ENCODE data around the gene PALLD.

PALLD gene

DNA sequence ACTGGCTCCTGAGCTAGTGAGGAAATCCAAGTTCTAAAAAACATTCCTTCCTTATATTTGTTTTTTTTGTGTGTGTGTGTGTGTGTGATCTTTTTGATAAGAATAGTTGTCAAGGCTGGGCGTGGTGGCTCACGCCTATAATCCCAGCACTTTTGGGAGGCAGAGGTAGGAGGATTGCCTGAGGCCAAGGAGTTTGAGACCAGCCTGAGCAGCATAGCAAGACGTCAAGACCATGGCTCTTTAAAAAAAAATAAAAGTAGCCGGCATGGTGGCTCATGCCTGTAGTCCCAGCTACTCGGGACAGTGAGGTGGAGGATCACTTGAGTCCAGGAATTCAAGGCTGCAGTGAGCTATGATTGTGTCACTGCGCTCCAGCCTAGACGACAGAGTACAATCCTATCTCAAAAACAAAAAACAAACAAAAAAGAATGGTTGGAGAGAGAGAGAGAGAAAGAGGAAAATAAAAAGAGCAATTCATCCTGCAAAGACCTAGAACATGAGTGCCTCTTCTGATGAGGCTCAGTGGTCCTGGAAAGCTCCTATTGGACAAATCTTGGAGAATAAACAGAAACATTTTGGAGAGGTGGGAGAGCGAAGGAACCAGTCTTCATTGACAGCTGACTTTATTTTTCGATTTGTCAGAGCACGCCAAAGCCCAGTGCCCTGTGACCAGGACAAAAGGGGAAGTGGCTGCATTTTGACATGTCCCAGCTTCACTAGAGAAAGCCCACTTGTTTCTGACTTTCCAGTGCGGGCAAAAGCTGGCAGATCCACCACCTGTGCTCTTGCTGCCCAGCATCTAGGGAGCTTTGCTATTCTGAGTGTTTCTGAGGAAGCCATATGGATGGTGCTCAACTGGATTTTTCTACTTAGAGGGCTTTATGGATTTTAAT is 244.7 kb downstream of the PALLD start:
- TF ChIP-seq, protein P1, sequence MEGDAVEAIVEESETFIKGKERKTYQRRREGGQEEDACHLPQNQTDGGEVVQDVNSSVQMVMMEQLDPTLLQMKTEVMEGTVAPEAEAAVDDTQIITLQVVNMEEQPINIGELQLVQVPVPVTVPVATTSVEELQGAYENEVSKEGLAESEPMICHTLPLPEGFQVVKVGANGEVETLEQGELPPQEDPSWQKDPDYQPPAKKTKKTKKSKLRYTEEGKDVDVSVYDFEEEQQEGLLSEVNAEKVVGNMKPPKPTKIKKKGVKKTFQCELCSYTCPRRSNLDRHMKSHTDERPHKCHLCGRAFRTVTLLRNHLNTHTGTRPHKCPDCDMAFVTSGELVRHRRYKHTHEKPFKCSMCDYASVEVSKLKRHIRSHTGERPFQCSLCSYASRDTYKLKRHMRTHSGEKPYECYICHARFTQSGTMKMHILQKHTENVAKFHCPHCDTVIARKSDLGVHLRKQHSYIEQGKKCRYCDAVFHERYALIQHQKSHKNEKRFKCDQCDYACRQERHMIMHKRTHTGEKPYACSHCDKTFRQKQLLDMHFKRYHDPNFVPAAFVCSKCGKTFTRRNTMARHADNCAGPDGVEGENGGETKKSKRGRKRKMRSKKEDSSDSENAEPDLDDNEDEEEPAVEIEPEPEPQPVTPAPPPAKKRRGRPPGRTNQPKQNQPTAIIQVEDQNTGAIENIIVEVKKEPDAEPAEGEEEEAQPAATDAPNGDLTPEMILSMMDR (conservative IDR thresholded peaks at IDR 0.05; ENCODE audit: low read depth, low read length), result no peak
- no peak for DNase-seq (ENCODE audit: low read depth)
- H3K4me3 ChIP-seq (ENCODE audit: low read length), result no peak overlapping the region

DNA sequence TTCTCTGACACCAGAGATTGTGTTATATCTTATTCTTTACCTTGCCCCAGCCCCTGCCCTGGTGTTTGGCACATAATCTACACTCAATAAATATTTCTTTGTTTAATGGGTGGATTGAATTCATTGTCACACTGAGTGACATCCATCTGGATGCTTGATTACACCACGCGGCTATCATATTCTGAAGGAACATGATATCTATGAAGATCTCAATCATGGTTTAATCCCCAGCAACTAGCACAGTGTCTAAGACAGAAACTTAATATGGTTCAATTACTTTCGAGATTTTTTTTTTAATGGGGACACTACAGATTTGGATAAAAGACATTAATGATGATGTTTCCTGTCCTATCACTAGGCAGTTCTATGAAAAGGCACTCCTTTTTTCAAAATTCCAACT is 246.3 kb downstream of the PALLD start:
- no peak for DNase-seq (ENCODE audit: low read depth)
- H3K4me3 ChIP-seq (ENCODE audit: low read length), result no peak overlapping the region
- TF ChIP-seq, protein P1 (conservative IDR thresholded peaks at IDR 0.05; ENCODE audit: low read depth, low read length), result no peak

DNA sequence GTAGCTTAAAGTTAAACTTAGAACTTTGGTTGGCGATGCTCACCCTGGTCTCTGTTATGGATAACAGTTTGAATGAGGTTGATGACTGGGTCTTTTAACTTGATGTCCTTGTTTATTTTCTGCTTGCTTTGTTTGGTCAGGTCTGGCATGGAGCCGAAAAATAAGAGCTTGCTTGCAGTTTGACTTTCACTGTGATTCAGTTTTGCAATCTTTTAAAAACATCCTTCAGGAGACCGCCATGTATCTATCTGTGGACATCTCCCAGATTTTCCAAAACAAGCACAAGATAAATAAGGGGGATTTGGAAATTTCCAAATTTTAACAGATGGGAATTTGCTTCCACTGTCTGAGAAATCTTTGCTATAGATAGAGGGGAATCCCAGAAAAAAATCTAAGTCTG is 246.7 kb downstream of the PALLD start:
- no peak overlapping the region for H3K4me3 ChIP-seq (ENCODE audit: low read length)
- DNase-seq (ENCODE audit: low read depth), result no peak
- TF ChIP-seq, protein P1 (conservative IDR thresholded peaks at IDR 0.05; ENCODE audit: low read depth, low read length), result no peak

DNA sequence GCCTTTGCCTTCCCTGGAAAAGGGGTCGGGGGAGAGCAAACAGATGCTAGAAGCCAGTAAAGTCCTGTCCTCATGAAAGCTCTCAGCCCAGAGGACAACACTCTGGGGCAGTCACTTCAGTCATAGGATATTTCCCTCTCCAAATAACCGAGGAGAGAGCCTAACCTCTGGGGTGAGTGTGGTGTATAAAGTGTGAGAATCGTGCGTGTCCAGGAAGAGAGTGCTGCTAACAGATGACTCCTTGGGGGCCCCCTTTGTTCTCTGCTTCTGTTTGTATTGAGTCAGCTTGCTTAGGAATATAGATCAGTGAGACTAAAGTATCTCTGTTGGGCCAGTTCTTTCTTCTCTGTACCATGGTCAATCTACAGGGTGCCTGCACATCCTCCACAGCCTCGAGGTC is 247.2 kb downstream of the PALLD start:
- H3K4me3 ChIP-seq (ENCODE audit: low read length), result no peak overlapping the region
- TF ChIP-seq, protein P1 (conservative IDR thresholded peaks at IDR 0.05; ENCODE audit: low read depth, low read length), result no peak
- no peak for DNase-seq (ENCODE audit: low read depth)

DNA sequence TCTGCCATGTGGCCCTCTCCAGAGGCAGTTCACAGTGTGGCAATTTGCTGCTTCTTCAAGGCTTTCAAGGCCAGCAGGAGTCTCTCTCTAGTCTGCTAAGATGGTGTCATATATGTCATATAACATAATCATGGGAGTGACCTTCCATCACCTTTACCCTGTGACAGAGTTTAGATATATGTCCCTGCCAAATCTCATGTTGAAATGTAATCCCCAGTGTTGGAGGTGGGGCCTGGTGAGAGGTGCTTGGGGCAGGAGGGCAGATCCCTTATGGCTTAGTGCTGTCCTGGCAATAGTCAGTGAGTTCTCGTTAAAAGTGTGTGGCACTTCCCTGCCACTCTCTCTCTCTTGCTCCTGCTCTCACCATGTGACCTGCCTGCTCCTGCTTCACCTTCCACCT is 252.0 kb downstream of the PALLD start:
- TF ChIP-seq, protein P1 (conservative IDR thresholded peaks at IDR 0.05; ENCODE audit: low read depth, low read length), result no peak
- no peak for DNase-seq (ENCODE audit: low read depth)
- no peak overlapping the region for H3K4me3 ChIP-seq (ENCODE audit: low read length)

DNA sequence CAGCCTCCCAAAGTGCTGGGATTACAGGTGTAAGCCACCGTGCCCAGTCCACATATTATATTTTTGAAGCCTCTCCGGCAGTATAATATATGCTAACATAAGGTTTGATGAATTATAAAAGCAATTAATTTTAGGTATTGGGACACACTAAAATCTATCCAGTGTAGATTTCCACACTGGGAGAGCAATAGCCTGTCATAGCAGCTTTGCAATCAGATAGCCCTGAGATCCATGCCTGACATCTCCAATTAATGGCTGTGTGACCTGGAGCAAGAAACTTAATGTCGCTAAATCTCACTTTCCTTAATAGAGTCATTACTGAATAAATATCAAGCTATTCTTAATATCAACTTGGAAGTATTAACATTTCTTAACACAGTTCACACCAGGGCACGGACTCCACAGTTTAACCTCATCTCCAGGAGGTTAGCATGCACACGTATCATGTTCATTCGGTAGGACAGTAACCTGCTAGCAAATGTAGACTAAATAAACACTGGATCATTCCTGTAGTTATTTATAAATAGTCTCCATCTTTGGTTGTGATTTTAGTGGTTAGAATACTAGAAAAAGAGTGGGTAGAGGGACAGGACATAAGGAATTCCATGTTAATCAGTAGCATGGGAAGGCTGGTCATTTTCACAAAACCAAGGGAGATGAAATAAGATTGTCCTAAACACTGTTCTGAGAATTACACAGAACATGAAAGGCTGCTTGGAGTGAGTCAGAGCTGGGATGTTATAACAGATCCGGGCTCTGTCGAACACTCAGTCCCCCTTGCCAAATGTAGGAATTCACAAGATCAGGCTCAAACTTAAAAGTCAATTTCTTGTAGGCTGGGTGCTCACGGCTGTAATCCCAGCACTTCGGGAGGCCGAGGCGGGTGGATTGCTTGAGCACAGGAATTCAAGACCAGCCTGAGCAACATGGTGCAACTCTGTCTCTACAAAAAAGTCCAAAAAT is 254.7 kb downstream of the PALLD start:
- no peak for DNase-seq (ENCODE audit: low read depth)
- no peak overlapping the region for H3K4me3 ChIP-seq (ENCODE audit: low read length)
- TF ChIP-seq, protein P1 (conservative IDR thresholded peaks at IDR 0.05; ENCODE audit: low read depth, low read length), result no peak

Data from retinal pigment epithelial cell (primary cell).